SU-DHL-6 (cell line): ENCODE measurements around the gene CLASP1.
"Not testable (repeated sequence)": the region's sequence is repeated elsewhere in the genome, so short reads cannot be mapped to it uniquely, and the experiment has no call there.

Experiments
- EZH2phosphoT487 ChIP-seq: fragments of 200-600 bp; sonication (generic), shearing (Covaris generic); conservative IDR thresholded peaks from 2 replicates; pipeline ENCODE4 v1.6.1; 2018; ENCODE audit warnings: mild to moderate bottlenecking, antibody characterized with exemption, low read length, moderate library complexity, mixed read lengths
- TF ChIP-seq, protein P1 (sequence below): fragments of 200-600 bp; sonication (generic); IDR thresholded peaks from one replicate; pipeline ENCODE4 v1.5.1; 2017; ENCODE audit warnings: antibody characterized with exemption, mild to moderate bottlenecking, low read length, moderate library complexity; ENCODE audit not compliant: insufficient read depth, poor library complexity, severe bottlenecking

DNA sequence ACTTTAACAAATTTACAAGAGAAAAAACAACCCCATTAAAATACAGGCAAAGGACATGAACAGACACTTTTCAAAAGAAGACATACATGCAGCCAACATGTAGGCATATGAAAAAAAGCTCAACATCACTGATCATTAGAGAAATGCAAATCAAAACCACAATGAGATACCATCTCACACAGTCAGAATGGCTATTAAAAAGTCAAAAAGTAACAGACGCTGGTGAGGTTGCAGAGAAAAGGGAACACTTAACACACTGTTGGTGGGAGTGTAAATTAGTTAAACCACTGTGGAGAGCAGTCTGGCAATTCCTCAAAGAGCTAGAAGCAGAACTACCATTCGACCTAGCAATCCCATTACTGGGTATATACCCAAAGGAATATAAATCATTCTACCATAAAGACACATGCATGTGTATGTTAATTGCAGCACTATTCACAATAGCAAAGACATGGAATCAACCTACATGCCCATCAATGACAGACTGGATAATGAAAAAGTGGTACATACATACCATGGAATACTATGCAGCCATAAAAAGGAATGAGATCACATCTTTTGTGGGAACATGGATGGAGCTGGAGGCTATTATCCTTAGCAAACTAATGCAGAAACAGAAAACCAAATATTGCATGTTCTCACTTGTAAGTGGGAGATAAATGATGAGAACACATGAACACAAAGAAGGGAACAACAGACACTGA, 96.6 kb downstream of the CLASP1 start:
- TF ChIP-seq, protein P1, sequence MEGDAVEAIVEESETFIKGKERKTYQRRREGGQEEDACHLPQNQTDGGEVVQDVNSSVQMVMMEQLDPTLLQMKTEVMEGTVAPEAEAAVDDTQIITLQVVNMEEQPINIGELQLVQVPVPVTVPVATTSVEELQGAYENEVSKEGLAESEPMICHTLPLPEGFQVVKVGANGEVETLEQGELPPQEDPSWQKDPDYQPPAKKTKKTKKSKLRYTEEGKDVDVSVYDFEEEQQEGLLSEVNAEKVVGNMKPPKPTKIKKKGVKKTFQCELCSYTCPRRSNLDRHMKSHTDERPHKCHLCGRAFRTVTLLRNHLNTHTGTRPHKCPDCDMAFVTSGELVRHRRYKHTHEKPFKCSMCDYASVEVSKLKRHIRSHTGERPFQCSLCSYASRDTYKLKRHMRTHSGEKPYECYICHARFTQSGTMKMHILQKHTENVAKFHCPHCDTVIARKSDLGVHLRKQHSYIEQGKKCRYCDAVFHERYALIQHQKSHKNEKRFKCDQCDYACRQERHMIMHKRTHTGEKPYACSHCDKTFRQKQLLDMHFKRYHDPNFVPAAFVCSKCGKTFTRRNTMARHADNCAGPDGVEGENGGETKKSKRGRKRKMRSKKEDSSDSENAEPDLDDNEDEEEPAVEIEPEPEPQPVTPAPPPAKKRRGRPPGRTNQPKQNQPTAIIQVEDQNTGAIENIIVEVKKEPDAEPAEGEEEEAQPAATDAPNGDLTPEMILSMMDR = not testable (repeated sequence)
- TF ChIP-seq EZH2phosphoT487 = not testable (repeated sequence)
